Activated T-cell treated with anti-CD3 and anti-CD28 coated beads, Interleukin-2, amount 50 U/mL, for 48 hours (primary cell): ENCODE data around the gene NKAIN2.

Experiments
- DNase-seq, 2 experiments: peaks; one replicate each; pipeline ENCODE4 v3.0.0-alpha.2; 2020

The NKAIN2 gene

DNA sequence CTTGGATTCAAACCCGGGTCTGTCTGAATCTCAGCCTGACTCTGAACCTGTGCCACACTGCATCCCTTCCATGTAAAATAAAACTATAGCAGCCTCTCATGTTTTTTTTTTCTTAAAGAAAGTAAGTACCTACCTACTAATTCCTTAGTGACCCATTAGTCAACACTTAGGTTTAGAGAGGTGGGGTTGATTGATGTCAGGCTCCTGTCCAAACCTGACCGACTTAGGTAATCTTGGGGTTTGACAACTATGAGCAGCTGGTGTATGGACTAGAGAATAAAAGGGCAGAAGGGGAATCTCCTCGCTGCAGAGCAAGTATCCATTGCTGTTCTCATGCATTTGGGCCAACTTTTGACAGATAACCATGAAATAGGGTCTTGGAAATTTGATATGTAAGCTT is 6.5 kb downstream of the NKAIN2 start:
- no peak for DNase-seq

DNA sequence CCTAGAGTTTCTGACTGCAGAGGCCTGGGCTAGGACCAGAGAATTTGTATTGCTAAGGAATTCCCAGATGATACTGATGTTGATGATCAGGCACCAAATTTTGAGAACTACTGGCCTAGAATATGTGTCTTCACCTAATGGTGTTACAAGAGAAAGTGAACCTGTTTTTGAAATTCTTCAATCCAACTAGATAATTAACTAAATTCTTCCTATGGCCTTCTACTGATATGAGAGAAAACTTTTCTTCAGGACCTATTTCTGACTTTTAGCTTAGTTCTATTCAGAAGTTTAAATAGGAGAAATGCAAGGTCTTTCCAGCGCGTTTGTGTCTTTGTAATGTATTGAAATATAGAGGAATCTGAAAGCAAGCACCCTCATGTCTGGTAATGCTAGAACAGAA is 7.3 kb downstream of the NKAIN2 start:
- DNase-seq: no peak

- DNase-seq: no peak
Measured at GRCh38 chr6:123811378-123811777, 7.7 kb downstream of the NKAIN2 start.

- DNase-seq: no peak
Measured at GRCh38 chr6:123812621-123813020, 9.0 kb downstream of the NKAIN2 start.

- no peak for DNase-seq
Measured at GRCh38 chr6:123821112-123821511, 17.4 kb downstream of the NKAIN2 start.

GRCh38 chr6:123829302-123829953 is 25.8 kb downstream of the NKAIN2 start:
- DNase-seq: no peak

DNA sequence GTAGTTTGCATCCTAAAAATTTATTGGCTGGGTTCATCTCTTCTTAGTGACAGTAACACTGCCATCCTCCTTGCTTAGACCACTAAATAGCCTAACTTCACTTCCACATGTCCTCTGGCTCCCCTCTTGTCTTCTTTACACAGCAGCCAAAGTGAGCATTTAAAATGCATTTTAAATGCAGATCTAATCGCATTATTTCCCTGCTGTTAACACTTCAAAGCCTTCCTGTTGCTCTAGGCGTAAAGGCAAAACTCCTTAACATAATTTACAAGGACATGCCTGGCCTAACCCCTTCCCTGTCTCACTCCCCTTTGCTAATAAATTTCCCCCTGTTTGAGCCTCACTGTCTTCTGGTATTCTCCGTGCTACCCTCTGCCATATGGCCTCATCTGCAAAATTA is 26.5 kb downstream of the NKAIN2 start:
- no peak for DNase-seq

DNA sequence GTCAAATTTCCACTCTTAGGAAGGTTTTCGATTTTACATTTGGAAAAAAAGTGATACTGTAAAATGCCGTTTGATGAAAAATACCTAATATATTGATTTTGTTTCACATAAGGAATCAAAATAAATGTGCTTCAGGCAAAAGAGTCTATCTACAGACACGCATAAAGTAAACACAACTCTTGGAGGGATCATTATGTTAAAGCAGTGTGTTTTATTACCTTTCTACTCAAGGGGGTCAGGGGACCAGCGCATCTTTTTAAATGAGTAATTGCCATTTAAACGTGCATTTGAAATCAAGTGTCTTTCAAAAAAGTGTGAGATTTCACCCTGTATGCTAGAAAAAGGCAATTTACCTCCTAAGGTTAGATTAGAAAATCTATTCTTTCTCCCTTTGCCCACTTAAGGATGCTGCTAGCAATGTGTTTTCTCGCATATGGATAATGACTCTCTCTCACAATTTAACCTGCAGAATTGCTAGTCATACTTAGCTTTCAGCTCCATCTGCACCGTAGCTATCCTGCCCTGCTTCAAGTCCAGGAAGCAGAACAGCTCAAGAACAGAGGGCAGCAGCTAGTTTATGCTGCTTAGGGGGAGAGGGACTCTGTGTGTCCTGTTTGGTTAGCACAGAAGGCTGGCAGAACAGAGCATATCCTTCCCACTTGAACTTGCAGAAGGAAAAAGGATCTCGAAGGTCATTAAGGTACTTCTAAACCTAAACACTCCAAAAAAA is 35.0 kb downstream of the NKAIN2 start:
- DNase-seq: no peak

DNA sequence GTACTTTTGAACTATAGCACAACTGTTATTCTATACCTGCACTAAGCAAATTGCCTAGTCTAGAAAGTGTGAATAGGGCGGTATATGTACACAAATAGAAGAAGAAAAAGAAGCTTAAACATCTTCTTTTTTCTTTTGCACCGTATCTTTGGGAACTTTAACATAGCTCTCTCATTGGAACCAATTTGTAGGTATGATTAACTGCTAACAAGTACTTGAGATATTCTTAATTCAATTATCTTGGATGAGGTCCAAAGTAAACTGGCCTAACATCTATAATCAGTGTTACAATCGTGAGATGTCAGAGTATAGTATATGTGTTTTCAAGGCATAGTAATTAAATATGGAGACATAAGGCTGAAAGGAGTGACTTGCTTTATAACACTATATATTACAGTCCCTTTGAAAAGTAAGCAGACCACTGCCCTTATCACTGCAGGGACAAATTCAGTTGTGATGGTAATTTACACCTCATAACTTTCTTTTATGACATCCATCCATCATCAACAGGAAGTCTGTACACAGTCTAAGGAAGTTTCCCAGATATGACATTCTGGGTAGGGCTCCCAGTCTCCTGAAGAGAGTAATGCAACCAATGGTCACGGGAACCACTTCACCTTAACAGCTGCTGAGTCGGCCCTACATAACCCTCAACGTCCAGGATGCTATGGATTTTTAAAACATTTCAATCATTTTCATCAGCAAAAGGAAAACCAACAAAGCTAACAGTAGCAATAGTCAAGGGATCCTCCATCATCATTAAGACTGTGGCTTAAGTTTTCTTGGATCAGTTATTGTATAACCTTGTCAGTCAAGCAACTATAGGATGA is 37.6 kb downstream of the NKAIN2 start:
- no peak for DNase-seq

GRCh38 chr6:123844011-123844410 is 40.3 kb downstream of the NKAIN2 start:
- no peak for DNase-seq

GRCh38 chr6:123848347-123848746 is 44.7 kb downstream of the NKAIN2 start:
- no peak for DNase-seq

- DNase-seq: no peak
Measured at GRCh38 chr6:123849406-123849805, 45.7 kb downstream of the NKAIN2 start.

DNA sequence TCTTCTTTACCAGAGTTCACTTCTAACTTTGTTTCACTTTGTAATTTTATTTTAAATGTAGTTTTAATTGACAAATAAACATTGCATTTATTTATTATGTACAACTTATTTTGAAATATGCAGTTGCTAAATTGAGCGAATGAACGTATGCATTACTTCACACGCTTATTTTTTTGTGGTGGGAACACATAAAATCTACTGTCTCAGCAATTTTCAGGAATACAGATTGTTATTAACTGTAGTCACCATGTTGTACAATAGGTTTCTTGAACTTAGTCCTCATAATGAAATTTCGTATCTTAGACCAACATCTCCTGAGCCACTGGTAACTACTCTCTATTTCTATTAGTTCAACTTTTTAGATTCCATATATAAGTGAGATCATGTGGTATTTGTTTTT is 46.9 kb downstream of the NKAIN2 start:
- no peak for DNase-seq

- no peak for DNase-seq
Measured at GRCh38 chr6:123854201-123854600, 50.5 kb downstream of the NKAIN2 start.

DNA sequence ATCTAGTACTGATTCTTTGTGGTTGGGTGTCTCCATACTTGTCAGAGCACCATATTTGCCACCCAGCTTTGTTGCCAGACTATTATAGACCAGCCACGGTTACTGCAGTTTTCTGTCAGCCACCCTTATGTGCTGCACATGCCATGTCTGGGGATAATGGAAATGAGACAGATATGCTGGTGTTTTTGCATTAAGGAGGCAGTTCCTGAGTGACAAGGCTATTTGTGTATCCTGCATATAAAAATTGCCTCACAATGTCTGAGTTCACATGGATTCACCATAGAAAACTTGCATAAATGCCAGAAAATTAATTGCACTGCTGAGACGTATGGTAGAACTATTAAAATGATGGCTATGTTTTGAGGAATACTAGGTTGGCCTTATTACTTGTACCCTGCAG is 51.8 kb downstream of the NKAIN2 start:
- DNase-seq: no peak

DNA sequence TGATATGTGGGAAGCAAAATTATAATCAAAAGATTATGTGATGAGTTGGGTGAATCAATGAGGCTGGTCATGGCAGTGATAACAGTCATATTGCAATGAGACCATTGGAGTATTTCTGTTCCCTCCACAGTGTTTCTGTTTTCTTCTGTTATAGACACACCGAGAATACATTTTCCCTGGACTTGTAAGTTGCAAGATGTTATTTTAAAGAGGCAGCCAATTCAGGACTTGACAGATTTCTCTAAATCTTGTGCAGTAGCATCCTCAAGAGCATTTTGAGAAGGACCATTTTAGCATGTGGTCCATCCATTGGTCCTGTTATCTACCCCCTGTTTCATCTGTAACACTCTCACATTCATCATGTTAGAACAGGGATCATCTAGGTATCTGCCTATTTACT is 55.6 kb downstream of the NKAIN2 start:
- no peak for DNase-seq

DNA sequence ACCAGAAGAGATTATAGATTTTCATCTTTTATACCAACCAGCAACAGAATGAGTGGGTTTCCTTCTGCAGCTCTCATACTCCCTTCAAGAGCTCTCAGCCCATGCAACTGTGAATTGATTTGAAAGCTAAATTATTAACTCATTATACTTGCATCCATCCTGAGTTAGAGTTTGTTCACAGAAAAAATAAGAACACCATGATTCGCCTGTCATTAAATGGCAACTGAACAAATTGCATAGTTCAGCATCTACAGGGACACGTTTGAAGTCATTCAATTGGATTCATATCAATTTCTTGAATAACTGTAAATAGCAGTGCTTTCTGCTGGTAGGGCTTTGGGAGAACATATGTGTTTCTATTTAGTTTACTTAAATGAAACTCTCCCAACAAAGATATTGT is 65.7 kb downstream of the NKAIN2 start:
- DNase-seq: no peak

DNA sequence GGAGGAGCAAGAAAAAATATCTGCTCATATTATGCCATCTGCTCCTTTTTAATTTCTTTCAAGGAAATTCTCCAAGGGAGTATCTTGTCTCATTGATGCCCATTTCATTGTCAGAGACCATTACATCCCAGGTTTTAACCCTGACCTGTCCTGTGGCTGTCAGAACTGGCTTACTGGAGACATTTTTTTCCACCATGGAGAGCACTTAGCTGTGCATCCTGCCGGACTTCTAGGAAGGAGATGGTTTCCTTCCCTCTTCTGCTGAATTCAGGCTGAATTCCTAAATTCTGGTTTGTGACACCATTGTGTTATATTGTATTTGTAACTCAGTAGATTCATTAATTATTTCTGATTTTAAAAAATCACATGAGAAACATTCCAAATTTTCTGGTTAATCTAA is 70.3 kb downstream of the NKAIN2 start:
- DNase-seq: no peak

DNA sequence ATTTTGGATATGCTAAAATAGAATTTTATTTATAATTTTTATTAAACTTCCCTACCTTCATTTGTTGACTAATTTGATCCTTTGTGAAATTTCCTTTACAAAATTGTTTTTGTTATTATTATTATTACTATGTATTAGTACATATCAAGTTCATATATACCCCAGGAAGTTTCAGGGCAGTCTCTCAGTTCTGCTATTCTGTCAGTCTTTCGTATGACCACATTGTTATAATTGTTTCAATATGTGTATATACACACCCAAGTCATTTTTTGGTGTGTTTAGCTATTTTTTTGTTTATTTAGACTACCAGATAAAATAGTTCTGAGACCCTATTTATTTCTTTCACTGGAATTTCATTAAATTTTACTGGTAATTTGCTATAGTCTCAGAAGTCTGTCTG is 72.1 kb downstream of the NKAIN2 start:
- DNase-seq: no peak

GRCh38 chr6:123879749-123880148 is 76.1 kb downstream of the NKAIN2 start:
- DNase-seq: no peak

GRCh38 chr6:123888771-123889513 is 85.3 kb downstream of the NKAIN2 start:
- no peak for DNase-seq

- no peak for DNase-seq
Measured at GRCh38 chr6:123895346-123895745, 91.7 kb downstream of the NKAIN2 start.

- no peak for DNase-seq
Measured at GRCh38 chr6:123895806-123896205, 92.1 kb downstream of the NKAIN2 start.
